CD4-positive, alpha-beta T cell treated with Interferon gamma for 1 hour (primary cell): ENCODE measurements around the gene STX3.
"Not testable (repeated sequence)": the region's sequence is repeated elsewhere in the genome, so short reads cannot be mapped to it uniquely, and the experiment has no call there.

Experiments
- DNase-seq: peaks from one replicate; pipeline ENCODE4 v3.0.0-alpha.2; 2020

The STX3 gene

DNA sequence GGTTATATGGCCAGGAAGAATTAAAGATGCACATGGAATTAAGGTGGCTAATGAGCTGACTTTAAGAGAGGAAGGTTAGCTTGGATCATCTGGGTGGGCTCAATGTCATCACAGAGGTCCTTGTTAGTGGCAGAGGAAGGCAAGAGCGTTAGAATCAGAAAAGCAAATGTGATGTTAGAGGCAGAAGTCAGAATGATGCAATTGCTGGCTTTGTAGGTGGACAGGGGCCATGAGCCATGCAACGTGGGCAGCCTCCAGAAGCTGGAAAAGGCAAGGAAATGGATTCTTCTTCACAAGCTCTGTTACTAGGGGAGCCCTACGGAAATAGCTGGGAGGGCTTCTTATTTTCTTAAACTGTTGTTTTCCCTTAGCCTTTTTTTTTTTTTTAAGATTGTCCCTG is 92.5 kb downstream of the STX3 start:
- no peak for DNase-seq

DNA sequence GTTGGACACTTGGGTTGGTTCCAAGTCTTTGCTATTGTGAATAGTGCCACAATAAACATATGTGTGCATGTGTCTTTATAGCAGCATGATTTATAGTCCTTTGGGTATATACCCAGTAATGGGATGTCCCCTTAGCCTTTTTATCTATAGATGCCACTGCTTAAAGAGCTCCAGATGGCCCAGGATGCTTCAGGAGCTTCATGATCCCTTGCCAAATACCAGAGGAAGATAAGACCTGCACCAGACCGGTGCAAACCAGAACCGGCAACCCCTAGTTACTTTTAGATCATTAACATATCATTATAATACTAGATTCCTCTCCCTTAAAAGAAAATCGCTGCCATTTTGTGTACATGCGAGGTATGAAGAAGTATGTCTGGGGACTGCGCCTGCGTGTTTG is 93.3 kb downstream of the STX3 start:
- not testable (repeated sequence) for DNase-seq

DNA sequence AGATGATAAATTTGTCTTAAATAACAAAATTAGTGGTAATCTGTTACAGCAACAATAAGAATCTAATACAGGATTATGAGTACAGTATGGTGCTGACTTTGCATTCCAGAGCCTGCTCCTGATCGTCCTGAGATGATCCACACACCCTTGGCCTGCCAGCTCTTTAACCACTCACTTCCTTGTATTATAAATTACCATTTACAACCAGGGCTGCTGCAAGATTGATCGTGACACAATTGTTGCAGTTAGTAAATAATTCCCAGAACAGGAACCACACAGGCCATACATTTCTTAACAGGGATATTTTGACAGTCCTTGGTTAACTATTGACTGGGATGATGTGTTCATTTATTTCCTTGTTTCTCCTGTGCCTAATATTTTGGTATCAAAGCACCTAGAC is 94.0 kb downstream of the STX3 start:
- DNase-seq, result no peak

DNA sequence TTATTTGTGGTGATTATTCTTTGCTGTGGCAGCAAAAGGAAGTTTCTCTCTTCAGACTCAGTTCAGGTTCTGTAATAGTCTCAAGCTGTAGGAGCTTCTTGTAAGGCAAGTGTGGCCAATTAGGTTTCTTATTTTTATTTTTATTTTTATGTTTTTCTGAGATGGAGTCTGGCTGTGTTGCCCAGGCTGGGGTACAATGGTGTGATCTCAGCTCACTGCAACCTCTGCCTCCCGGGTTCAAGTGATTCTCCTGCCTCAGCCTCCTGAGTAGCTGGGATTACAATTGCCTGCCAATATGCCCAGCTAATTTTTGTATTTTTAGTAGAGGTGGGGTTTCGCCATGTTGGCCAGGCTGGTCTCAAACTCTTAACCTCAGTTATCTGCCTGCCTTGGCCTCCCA is 94.4 kb downstream of the STX3 start:
- not testable (repeated sequence) for DNase-seq

DNA sequence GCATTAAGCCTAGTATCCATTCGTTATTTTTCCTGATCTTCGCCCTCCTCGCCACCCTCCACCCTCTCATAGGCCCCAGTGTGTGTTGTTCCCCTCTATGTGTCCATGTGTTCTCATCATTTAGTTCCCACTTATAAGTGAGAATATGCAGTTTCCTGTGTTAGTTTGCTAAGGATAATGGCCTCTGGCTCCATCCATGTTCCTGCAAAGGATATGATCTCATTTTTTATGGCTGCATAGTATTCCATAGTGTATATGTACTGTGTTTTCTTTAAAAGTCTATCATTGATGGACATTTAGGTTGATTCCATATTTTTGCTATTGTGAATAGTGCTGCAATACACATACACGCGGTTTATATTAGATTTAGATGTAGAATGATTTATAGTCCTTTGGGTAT is 96.2 kb downstream of the STX3 start:
- not testable (repeated sequence) for DNase-seq

DNA sequence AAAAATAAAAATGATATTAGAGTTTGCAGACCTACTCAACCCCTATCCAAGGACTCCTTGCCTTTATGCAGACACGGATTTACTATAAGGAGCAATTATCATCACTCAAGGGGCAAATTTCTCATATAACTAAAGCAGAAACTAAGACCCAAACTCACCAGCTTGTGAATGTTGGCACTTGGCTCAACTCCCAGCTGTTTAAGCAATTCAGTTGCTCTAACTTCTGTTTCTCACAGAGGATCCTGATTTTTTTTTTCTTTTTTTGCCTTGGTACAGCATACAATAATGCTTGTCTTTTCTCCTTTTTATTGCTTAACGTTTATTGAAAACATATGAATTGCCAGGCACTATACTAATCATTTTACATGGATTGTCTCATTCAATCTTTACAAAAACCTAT is 99.7 kb downstream of the STX3 start:
- DNase-seq, result no peak
